Measurements from ENCODE around the gene PREX1.

PREX1 gene

GRCh38 chr20:48765359-48765758, 62.4 kb downstream of the PREX1 start:
- TF ChIP-seq, protein P1, sequence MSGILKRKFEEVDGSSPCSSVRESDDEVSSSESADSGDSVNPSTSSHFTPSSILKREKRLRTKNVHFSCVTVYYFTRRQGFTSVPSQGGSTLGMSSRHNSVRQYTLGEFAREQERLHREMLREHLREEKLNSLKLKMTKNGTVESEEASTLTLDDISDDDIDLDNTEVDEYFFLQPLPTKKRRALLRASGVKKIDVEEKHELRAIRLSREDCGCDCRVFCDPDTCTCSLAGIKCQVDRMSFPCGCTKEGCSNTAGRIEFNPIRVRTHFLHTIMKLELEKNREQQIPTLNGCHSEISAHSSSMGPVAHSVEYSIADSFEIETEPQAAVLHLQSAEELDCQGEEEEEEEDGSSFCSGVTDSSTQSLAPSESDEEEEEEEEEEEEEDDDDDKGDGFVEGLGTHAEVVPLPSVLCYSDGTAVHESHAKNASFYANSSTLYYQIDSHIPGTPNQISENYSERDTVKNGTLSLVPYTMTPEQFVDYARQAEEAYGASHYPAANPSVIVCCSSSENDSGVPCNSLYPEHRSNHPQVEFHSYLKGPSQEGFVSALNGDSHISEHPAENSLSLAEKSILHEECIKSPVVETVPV (CRISPR knock-in tag; IDR thresholded peaks at IDR 0.05) = no peak
- TF ChIP-seq SNAI2 (CRISPR knock-in tag; IDR thresholded peaks at IDR 0.05) (no peak), ZNF565 (CRISPR knock-in tag; conservative IDR thresholded peaks at IDR 0.05; ENCODE audit: low read depth) (no peak), OSR1 (CRISPR knock-in tag; IDR thresholded peaks at IDR 0.05) (no peak), ZFP30 (CRISPR knock-in tag; IDR thresholded peaks at IDR 0.05) (no peak), GLIS3 (CRISPR knock-in tag; IDR thresholded peaks at IDR 0.05) (no peak), ARNTL (CRISPR knock-in tag; IDR thresholded peaks at IDR 0.05; ENCODE audit: borderline replicate concordance, low read depth) (no peak), TSHZ2 (CRISPR knock-in tag; IDR thresholded peaks at IDR 0.05) (no peak), ZC3H10 (CRISPR knock-in tag; IDR thresholded peaks at IDR 0.05) (no peak), ESRRG (CRISPR knock-in tag; IDR thresholded peaks at IDR 0.05) (no peak), TCF4 (CRISPR knock-in tag; IDR thresholded peaks at IDR 0.05; ENCODE audit: borderline replicate concordance) (no peak), ZNF70 (CRISPR knock-in tag; IDR thresholded peaks at IDR 0.05) (no peak), PATZ1 (CRISPR knock-in tag; IDR thresholded peaks at IDR 0.05; ENCODE audit: borderline replicate concordance) (no peak)
- TF ChIP-seq, protein P2, sequence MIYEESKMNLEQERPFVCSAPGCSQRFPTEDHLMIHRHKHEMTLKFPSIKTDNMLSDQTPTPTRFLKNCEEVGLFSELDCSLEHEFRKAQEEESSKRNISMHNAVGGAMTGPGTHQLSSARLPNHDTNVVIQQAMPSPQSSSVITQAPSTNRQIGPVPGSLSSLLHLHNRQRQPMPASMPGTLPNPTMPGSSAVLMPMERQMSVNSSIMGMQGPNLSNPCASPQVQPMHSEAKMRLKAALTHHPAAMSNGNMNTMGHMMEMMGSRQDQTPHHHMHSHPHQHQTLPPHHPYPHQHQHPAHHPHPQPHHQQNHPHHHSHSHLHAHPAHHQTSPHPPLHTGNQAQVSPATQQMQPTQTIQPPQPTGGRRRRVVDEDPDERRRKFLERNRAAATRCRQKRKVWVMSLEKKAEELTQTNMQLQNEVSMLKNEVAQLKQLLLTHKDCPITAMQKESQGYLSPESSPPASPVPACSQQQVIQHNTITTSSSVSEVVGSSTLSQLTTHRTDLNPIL (CRISPR knock-in tag; IDR thresholded peaks at IDR 0.05; ENCODE audit: low read depth) = no peak
- no peak for ATAC-seq

DNA sequence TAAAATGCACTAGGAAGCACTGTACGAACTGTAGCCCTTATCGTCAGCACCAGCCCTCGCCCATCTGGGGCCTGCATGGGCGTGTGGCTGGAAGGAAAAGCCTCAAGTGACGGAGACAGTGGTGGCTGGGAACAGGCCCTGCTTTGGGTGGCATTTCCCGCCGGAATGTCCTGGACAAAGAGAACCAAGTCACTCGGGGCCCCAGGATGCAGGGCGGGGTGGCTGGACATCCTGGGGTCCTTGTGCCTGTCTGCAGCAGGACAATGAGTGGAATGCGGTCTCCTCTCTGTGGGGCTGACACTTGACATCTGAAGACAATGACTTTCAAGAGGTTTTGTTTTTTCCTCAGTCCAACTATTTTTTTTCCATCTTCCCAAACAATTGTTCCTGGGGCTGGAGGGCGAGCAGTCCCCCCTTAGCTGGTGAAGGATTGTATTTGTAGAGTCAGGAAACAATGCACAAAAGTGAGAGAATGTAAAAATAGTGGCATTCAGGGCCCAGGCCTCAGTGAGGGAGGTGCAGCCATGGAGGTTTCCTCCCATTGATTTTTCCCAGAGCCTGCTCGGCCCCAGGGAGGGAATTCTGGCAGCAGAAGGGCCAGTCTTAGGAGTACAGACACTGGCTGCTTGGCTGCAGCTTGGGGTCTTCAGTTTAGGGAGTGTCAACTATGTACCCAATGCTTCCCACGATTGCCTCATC, 64.4 kb downstream of the PREX1 start:
- ATAC-seq = no peak
- TF ChIP-seq GLIS3 (CRISPR knock-in tag; IDR thresholded peaks at IDR 0.05) (no peak), ARNTL (CRISPR knock-in tag; IDR thresholded peaks at IDR 0.05; ENCODE audit: borderline replicate concordance, low read depth) (no peak), TCF4 (CRISPR knock-in tag; IDR thresholded peaks at IDR 0.05; ENCODE audit: borderline replicate concordance) (no peak), ZC3H10 (CRISPR knock-in tag; IDR thresholded peaks at IDR 0.05) (no peak), ZFP30 (CRISPR knock-in tag; IDR thresholded peaks at IDR 0.05) (no peak), BACH2 (CRISPR knock-in tag; IDR thresholded peaks at IDR 0.05; ENCODE audit: borderline replicate concordance) (no peak), ZNF70 (CRISPR knock-in tag; IDR thresholded peaks at IDR 0.05) (no peak), SNAI2 (CRISPR knock-in tag; IDR thresholded peaks at IDR 0.05) (no peak), TSHZ2 (CRISPR knock-in tag; IDR thresholded peaks at IDR 0.05) (no peak), ZFP3 (CRISPR knock-in tag; IDR thresholded peaks at IDR 0.05) (no peak), ESRRG (CRISPR knock-in tag; IDR thresholded peaks at IDR 0.05) (no peak)

DNA sequence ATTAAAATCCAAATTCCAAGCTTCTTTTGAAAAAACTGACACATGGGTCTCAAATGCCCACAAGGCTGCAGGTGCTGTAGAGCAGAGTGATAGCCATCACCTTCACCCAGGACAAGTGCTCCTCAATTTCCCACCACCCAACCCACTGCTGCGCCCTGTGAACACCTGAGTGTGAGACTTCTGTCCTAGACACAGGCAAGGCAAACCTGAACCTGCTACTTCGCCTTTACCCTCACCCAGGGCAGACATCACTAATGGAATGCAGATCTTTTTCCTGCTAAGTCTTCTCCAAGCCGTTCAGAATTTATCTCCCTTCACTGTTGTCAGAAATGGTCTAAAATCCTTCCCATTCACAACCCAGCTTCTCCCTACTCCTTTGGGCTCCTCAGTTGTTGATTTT, 65.9 kb downstream of the PREX1 start:
- ATAC-seq = no peak
- TF ChIP-seq ZC3H10 (CRISPR knock-in tag; IDR thresholded peaks at IDR 0.05) (no peak), ZFP30 (CRISPR knock-in tag; IDR thresholded peaks at IDR 0.05) (no peak), ZNF70 (CRISPR knock-in tag; IDR thresholded peaks at IDR 0.05) (no peak), OSR1 (CRISPR knock-in tag; IDR thresholded peaks at IDR 0.05) (no peak), PPARA (CRISPR knock-in tag; IDR thresholded peaks at IDR 0.05; ENCODE audit: borderline replicate concordance) (no peak), SNAI2 (CRISPR knock-in tag; IDR thresholded peaks at IDR 0.05) (no peak), ISL1 (CRISPR knock-in tag; IDR thresholded peaks at IDR 0.05) (no peak), ESRRG (CRISPR knock-in tag; IDR thresholded peaks at IDR 0.05) (no peak), TCF4 (CRISPR knock-in tag; IDR thresholded peaks at IDR 0.05; ENCODE audit: borderline replicate concordance) (no peak)
- TF ChIP-seq, protein P2 (CRISPR knock-in tag; IDR thresholded peaks at IDR 0.05; ENCODE audit: low read depth) = no peak
- TF ChIP-seq, protein P1 (CRISPR knock-in tag; IDR thresholded peaks at IDR 0.05) = no peak
